GM18858 (cell line): ENCODE data around the gene SERPINH1.

ENCODE experiments used
- ATAC-seq: cut with Tn5 transposase; IDR thresholded peaks from one replicate; pipeline ENCODE4 v1.9.1; 2021; ENCODE audit not compliant: unreplicated experiment

The SERPINH1 gene

DNA sequence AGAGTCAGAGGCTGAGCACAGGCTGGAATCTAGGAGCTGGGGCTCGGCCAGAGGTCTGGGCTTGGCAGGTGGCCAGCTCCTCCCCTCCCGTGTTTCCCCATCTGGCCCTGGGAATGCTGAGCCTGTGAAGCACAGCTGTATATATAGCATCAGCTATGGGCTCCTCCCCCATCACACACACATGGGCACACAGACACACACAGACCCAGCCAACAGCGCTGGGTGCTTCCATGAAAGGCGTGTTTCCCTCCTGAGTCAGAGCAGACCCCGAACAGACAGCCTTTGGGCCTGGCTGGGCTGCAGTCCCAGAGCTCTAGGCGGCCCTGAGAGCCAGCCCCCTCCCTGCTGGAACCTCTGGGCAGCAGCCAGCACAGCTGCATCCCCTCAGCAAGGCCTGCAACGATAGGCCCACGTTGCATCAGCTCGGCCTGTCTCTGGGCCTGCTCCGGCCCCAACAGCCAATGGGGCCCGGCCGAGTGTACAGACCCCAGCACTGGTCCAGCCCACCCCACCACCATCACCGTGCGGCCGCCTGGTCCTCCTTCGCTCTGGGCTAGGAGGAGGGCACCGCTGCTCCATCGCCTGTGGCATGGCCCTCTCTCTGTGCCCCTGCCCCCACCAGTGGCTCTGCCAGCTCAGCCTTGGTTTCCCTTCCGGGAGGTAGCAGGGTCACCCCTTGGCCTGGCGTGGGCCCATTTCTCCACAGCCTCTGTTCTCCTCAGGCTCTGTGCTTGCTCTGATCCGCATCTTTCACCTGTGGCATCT, 7.6 kb upstream of the SERPINH1 start:
- no peak for ATAC-seq

DNA sequence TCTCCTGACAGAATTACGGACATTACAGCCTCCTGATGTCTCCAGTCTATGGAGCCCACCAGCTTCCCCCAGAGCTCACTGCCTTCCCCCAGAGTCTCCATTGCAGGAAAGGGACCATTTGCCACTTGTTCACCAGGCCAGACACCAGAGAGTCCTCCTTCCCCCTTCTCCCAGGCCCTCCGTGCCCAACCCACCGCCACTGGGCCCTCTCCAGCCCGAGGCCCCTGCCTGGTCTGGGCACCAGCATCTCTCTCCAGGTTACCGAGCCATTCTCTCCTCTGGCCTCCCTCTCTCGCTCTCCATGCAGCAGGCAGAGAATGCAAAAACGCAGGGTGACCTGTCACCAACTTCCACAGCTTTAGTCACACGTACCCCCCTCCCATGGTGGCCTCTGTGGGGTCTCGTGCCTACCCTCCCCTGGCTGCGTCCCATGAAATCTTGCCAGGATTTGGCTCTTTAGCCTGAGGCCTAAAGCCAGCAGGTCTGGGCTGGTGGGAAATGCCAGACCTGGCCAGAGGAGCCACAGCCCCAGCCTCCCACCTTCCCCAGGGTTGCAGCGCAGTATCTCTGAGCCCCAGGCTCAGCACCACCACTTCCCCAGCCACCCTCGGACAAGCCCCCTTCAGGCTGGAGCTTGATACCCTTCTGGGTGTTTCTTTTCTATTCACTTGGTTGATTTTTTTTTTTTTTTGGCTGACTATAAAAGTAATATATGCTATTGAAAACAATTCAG, 6.8 kb upstream of the SERPINH1 start:
- ATAC-seq = no peak

DNA sequence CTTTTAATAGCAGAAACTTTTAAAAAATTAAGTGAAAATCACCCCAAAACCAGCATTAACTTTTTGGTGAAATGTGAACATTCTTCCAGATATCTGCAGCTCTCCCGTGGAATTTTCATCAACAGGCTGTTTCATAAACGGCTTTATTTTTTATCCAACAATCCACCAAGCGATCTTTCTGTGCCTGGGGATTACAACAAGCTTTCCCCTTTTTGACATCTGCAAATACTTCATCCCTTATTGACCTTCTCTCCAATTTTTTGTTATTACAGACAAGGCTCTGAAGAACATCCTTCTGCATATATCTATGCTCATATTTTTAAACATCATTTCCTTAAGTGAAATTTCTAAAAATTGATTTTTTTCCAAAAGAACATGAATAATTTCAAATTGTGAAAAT, 5.8 kb upstream of the SERPINH1 start:
- no peak for ATAC-seq

DNA sequence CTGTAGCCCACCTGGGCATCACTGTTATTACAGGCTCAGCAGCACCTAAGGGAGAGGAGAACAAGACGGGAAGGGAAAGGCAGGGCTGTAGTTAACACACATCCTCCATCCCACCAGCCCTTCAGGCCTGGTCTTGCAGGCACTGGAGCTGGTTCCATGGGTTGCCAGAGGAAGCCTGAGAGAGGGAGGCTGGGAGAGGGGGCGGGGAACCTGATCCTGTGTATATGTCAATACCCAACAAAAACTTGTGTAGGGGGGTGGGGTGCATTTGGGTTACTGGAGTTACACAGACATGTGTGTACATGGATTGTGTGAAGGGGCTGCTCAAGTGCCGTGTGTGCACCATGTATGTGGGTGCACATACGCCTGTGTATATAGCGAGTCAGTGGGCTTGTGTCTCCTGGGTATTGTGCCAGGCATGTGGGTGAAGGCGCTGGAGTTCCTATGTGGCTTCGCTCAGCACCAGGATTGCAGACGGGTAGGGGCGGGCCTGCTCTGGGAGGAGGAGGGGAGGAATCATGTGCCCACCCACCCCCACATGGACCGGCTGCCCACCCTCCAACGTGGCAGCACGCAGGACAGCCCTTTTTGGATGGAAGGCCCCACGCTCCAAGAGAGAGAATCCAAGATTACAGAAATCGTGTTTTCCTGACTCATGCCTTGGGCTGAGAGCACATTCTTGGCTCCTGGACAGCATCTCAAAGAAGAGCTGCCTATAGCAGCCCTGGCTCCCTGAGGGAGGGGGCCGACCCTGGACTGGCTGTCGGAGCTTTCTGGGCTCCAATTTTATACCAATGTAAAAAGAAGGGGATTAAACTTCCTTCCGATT, 4.2 kb upstream of the SERPINH1 start:
- ATAC-seq = no peak

DNA sequence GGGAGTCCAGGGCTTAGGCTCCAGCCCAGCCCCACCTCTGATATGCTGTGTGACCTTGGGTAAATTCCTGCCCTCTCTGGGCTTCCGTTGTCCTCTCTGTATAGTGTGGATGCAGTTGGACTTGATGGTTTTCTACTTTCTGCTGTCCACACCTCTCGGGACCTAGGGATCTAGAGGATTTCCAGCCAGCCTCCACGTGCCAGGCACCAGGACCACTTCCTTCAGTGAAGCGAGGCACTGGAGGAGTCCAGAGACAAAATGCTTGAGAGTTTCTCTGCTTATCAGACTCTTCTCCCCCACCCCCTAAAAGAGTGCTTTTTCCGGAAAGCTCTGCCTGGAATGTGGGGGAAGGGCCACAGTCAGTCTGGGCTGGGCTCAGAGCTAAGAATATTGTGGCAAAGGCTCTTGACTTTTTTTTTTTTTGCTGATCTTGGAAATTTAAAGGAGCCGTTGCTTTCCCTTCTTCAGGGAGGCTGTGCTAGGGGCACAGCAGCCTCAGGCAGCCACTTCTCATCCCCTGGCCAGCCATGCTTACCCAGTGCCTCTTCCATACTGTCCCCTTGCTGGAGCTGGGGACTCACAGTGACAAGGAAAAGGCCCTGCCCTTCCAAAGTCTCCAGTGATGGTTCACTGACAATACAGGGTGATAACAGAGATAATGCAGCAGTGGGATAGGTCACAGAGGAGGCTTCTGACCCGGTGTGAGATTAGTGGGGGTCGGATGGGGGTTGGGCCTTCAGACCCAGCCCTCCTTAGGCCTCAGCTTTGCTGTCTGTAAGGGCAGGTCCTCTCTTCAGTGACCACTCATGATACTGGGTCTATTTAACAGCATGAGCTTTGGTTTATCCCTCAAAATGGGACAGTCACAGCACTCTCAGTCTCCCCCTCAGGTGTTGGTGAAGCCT, 2.9 kb upstream of the SERPINH1 start:
- no peak for ATAC-seq

DNA sequence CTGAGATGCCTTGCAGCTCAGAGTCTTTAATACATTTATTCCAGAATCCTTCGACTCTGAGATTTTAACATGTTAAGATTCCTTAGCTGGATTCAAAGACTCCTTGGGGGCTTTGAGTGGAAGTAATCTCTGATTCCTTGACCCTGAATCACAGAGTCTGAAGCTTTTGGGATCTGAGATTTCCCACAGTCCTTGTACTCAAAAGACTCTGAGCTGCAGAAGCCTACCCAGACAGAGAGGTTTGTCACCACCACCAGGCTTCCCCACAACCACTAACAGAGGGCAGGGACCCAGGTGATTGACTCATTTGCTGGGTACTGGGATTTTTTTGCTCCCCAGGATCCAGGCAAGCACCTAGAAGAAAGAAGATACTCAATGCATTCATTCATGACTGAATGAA, 1.4 kb upstream of the SERPINH1 start:
- ATAC-seq = no peak

- no peak for ATAC-seq
These were observed 516 bp upstream of the SERPINH1 start for GRCh38 chr11:75561426-75562047.

DNA sequence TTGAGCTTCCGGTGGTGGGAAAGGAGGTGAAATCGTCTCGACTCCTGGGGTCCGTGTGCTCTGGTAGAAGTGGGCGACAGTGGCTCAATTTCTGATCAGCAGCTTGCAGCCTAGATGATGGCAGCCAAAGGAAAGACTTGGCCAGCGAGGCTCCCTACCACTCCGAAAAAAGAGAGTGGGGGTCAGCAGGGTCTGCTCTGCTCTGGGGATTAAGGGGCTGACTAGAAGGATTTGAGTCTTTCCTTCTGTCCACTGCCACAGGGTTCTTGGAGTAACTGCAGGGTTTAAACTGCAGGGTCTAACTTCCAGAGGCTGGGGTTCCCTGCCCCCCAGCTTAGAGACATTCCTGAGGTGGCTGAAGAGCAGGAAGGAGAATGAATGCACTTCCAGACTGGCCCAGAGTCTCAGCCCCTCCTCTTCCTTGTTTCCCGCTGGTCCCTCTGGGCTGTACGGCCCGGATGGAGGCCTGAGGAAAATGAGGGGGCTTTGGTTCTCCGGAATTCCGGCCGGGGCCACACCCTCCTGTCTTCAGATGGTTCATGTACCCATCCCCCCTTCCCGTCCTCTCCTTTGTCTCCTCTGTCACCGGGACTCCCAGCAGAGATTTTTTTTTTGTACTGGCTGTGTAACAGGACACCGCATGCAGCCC, 907 bp downstream of the SERPINH1 start:
- ATAC-seq = no peak

- no peak for ATAC-seq
These were observed 1.5 kb downstream of the SERPINH1 start for GRCh38 chr11:75563501-75563977.

- no peak for ATAC-seq
These were observed 2.0 kb downstream of the SERPINH1 start for GRCh38 chr11:75563978-75564552.

DNA sequence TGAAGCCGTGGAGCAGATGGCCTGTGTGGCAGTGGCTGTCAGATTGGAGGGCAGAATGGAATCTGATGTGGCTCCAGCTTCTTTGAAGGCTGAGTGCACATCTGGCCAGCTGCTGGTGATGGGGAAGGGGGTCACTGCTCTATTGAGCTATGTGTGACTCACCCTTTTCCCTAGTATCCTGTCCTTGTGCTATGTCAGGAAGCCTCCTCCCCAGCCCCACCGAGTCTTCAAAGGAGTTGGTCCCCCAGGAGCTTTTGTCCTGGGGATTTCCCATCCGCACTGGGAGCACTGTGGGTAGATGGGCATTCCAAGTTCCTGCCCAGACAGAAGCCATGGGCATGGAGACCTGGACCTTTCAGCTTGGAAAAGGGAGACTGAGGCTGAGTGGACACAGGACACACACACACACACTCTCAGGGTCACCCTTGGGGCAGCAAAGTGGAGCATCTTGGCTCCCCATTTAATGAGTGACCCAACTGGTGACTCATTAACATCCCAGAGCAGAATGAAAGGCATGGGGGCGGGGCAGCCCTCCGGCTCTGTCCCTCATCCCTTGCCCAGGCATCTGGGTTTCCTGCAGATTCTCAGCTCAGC, 3.3 kb downstream of the SERPINH1 start:
- no peak for ATAC-seq

DNA sequence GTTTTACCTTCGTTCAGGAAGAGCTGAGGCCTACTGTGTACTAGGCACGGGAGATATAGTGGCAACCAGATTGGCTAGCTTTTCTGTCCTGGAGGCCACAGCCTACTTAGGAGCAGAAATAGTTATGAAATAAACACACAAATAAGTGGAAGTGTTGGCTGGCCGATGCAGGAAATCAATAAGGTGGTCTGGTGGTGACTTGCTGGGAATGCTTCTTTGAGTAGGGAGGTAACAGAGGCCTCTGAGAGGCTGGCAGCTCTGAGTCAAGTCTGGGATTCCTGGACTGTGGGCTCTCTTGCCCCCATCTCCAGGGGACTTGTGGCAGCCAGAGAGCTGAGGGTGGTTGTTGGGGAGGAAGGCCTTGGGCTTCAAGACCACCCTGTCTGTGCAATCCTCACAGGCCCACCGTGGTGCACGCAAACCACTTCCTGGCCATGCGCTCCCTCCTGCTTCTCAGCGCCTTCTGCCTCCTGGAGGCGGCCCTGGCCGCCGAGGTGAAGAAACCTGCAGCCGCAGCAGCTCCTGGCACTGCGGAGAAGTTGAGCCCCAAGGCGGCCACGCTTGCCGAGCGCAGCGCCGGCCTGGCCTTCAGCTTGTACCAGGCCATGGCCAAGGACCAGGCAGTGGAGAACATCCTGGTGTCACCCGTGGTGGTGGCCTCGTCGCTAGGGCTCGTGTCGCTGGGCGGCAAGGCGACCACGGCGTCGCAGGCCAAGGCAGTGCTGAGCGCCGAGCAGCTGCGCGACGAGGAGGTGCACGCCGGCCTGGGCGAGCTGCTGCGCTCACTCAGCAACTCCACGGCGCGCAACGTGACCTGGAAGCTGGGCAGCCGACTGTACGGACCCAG, 4.1 kb downstream of the SERPINH1 start:
- no peak for ATAC-seq

GRCh38 chr11:75566763-75567279, 4.8 kb downstream of the SERPINH1 start:
- ATAC-seq = no peak

DNA sequence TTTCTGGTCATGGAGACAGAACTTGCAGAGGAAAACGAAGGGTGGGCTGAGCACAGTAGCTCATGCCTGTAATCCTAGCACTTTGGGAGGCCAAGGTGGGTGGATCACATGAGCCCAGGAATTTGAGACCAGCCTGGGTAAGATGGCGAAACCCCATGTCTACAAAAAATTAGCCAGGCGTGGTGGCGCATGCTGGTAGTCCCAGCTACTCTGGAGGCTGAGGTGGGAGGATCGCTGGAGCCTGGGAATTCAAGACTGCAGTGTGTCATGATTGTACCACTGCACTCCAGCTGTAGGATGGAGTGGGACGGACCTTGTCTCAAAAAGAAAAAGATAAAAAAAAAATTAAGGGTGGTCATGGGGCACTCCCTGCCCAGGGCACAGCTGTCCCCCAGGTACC, 5.9 kb downstream of the SERPINH1 start:
- ATAC-seq = no peak

GRCh38 chr11:75568616-75569219, 6.7 kb downstream of the SERPINH1 start:
- ATAC-seq = no peak

- no peak for ATAC-seq
These were observed 8.6 kb downstream of the SERPINH1 start for GRCh38 chr11:75570559-75571139.

- no peak for ATAC-seq
These were observed 9.6 kb downstream of the SERPINH1 start for GRCh38 chr11:75571625-75572024.
